Skin epidermis (tissue), 12 donors: Measurements from ENCODE around the gene CTXND2.

Experiments
- H3K27ac ChIP-seq, 21 experiments: fragments of 200-600 bp; sonication (generic) in 11 of 21; one replicate each; pipeline ENCODE4 v1.5.0; 2020; ENCODE audit warnings: mild to moderate bottlenecking in 3 of 21, inconsistent platforms in 2 of 21, moderate library complexity in 2 of 21
- H3K4me3 ChIP-seq, 7 experiments: fragments of 200-600 bp; sonication (generic) in 2 of 7; one replicate each; pipeline ENCODE4 v1.5.0; 2020; ENCODE audit warnings: inconsistent platforms in 2 of 7, mild to moderate bottlenecking in 2 of 7, moderate library complexity in 1 of 7

CTXND2 gene

DNA sequence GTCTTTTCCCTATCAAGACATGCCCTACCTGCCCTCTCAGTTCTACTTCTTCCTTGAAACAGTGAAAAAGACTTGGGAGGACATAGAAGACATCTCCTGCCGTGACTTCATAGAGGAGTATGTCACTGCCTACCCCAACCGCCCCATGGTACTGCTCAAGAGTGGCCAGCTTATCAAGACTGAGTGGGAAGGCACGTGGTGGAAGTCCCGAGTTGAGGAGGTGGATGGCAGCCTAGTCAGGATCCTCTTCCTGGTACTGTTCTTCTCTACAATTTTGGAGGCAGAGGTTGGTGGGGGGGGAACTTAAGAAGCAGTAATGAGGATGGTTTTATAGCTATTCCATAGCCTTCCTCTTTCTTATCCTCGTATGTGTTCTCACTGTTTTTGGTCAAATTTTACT lies 57.9 kb downstream of the CTXND2 start:
- Histone ChIP-seq H3K4me3 (no peak overlapping the region), H3K27ac (no peak overlapping the region)

DNA sequence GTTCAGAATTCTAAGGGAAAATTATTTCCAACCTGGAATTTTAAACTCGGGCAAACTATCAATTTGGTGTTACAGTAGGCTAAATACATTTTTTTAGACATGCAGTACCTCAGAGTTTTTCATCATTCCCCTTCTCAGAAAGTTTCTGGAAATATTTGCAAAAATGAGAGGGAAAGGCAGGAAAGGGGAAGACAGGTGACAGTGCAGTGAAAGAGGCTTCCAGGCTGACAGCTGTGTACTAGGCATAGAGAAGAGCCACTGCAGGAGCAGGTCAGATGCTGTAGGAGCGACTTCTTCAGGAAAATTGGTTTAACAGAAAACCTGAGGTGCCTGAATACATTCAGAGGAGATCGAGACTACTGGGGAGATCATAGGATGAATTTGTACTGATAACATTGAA lies 67.8 kb downstream of the CTXND2 start:
- Histone ChIP-seq H3K4me3 (no peak overlapping the region), H3K27ac (no peak overlapping the region)

DNA sequence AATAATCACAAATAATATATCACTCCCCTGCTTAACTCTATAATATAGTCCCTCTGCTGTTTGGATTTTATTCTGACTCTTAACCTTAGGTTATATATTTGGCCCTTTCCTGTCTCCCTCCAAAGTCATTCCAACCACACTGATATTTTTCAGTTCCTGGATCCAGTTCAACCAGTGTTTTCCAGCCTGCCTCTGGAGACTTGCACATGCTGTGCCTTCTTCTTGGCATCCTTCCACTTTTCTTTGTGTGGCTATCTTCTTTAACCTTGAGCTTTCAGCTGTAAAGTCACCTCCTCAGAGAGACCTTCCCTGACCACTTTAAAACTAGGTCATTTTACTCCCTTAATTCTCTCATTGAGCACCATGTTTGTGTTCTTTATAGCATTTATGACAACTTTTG lies 68.3 kb downstream of the CTXND2 start:
- Histone ChIP-seq H3K4me3 (no peak overlapping the region), H3K27ac (no peak overlapping the region)

DNA sequence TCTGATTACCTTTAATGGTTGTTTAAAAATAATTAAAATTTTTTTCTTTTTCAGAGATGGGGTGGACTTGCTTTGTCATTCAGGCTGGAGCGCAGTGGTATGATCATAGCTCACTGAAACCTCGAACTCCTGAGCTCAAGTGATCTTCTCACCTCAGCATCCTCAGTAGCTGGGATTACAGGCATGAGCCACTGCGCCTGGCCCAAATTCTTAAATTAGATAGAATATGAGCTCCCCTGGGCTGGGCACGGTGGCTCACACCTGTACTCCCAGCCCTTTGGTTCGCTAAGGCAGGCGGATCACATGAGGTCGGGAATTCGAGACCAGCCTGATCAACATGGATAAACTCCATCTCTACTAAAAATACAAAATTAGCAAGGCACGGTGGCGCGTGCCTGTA lies 70.7 kb downstream of the CTXND2 start:
- Histone ChIP-seq H3K4me3 (no peak overlapping the region), H3K27ac (no peak overlapping the region)

DNA sequence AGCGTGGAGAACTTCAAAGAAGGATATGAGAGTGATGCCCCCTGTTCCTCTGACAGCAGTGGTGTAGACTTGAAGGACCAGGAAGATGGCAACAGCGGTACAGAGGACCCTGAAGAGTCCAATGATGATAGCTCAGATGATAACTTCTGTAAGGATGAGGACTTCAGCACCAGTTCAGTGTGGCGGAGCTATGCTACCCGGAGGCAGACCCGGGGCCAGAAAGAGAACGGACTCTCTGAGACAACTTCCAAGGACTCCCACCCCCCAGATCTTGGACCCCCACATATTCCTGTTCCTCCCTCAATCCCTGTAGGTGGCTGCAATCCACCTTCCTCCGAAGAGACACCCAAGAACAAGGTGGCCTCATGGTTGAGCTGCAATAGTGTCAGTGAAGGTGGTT lies 73.7 kb downstream of the CTXND2 start:
- Histone ChIP-seq H3K27ac (no peak overlapping the region), H3K4me3 (no peak overlapping the region)

DNA sequence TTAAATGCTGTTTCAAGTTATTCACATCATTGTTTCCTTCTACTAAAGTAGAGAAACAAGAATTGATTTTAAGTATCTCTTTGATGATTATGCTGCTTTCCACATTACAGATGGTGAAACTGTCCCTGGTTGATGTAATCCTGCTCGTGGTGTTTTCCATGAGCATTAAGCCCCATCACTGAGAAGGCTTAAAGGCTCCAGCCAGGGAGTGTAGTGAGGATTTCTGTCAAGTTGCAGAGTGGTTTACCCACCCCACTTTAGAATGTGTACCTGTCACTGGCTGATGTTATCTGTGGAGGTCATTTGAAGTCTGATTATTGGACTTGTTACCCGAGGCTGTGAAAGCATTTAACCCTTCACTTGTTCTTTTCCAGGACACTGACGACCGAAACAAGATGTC lies 74.8 kb downstream of the CTXND2 start:
- H3K4me3 ChIP-seq = no peak overlapping the region
- H3K27ac ChIP-seq = no peak overlapping the region
